Activated T-helper 2 cell treated with anti-CD3 and anti-CD28 coated beads, Interferon-gamma antibody, Interleukin-2, Interleukin-4, amounts not matched to agents 10 μg/mL and 5 μg/mL and 100 μg/mL, durations not matched to agents 14 hours and 24 hours and 36 hours (primary cell): ENCODE measurements around the gene REPS1. TPM values are rescaled to one million over a fixed set of nuclear protein-coding genes. Genes with fewer than 3 reads are reported as not detected.

Source experiments
- DNase-seq: peaks from one replicate; pipeline ENCODE4 v3.0.0; 2021; ENCODE audit warnings: low spot score
- H3K27ac Mint-ChIP-seq: one replicate; pipeline ENCODE4 v1.8.0; 2021; ENCODE audit warnings: mixed read lengths
- H3K27me3 Mint-ChIP-seq: one replicate; pipeline ENCODE4 v1.8.0; 2021; ENCODE audit warnings: low read depth, mixed read lengths
- H3K36me3 Mint-ChIP-seq: one replicate; pipeline ENCODE4 v1.8.0; 2021; ENCODE audit warnings: low read depth, mixed read lengths
- H3K4me1 Mint-ChIP-seq: one replicate; pipeline ENCODE4 v1.8.0; 2021; ENCODE audit warnings: low read depth, mixed read lengths
- H3K4me3 Mint-ChIP-seq: one replicate; pipeline ENCODE4 v1.8.0; 2021; ENCODE audit warnings: low read depth, mild to moderate bottlenecking, moderate library complexity, mixed read lengths
- H3K9me3 Mint-ChIP-seq: one replicate; pipeline ENCODE4 v1.8.0; 2021; ENCODE audit warnings: mixed read lengths
- intact Hi-C: fragments of 100-400 bp; cut with micrococcal nuclease; formaldehyde crosslinking; loops from one replicate; pipeline ENCODE4 v1.15.1; 2023
- total RNA-seq: library from RNA; stranded (reverse); gene quantifications from 2 replicates; pipeline ENCODE4 v1.2.3, GENCODE V29; 2022

REPS1 gene
- total RNA-seq, 1 donor from 2014 or later, result 99.8 TPM

- Mint-ChIP-seq H3K36me3 (peaks cover 3% of the 10 kb centered on the region), H3K27ac (no peak overlapping the region)
Observed at GRCh38 chr6:138977242-138977641, 10.8 kb downstream of the REPS1 start.

GRCh38 chr6:138975815-138976214 is 12.2 kb downstream of the REPS1 start:
- H3K27me3 Mint-ChIP-seq, result no peaks in the 10 kb centered on the region
- H3K27ac Mint-ChIP-seq, result no peak overlapping the region
- DNase-seq, result no peak
- no peaks in the 10 kb centered on the region for H3K9me3 Mint-ChIP-seq
- intact Hi-C loops, result no loop called here
- no peak overlapping the region for H3K4me3 Mint-ChIP-seq
- peaks cover 40% of the 10 kb centered on the region for H3K4me1 Mint-ChIP-seq
- H3K36me3 Mint-ChIP-seq, result peaks cover 3% of the 10 kb centered on the region

More at GRCh38 chr6:138977242-138977641, 10.8 kb downstream of the REPS1 start:
- Mint-ChIP-seq H3K4me3 (no peak overlapping the region), H3K4me1 (peaks cover 36% of the 10 kb centered on the region), H3K9me3 (no peaks in the 10 kb centered on the region), H3K27me3 (no peaks in the 10 kb centered on the region)
- DNase-seq, result no peak
- intact Hi-C loops, result no loop called here

GRCh38 chr6:138973466-138974153 is 14.4 kb downstream of the REPS1 start:
- Mint-ChIP-seq H3K4me3 (no peak overlapping the region), H3K36me3 (peaks cover 4% of the 10 kb centered on the region), H3K27me3 (no peaks in the 10 kb centered on the region), H3K27ac (no peak overlapping the region), H3K4me1 (peaks cover 38% of the 10 kb centered on the region), H3K9me3 (no peaks in the 10 kb centered on the region)
- no peak for DNase-seq
- intact Hi-C loops, result loop anchor here (5.0 kb wide), 1 partner anchor 189 kb away; no protein-coding TSS in a partner anchor

GRCh38 chr6:138972226-138972665 is 15.8 kb downstream of the REPS1 start:
- intact Hi-C loops, result loop anchor here (1.0 to 5.0 kb wide), 2 partner anchors 8 to 190 kb away; no protein-coding TSS in a partner anchor
- H3K36me3 Mint-ChIP-seq, result peaks cover 4% of the 10 kb centered on the region
- no peaks in the 10 kb centered on the region for H3K9me3 Mint-ChIP-seq
- DNase-seq, result no peak
- no peak overlapping the region for H3K4me3 Mint-ChIP-seq
- H3K27ac Mint-ChIP-seq, result no peak overlapping the region
- H3K4me1 Mint-ChIP-seq, result peaks cover 43% of the 10 kb centered on the region
- H3K27me3 Mint-ChIP-seq, result no peaks in the 10 kb centered on the region

- DNase-seq, result no peak
- no peaks in the 10 kb centered on the region for H3K9me3 Mint-ChIP-seq
- no peaks in the 10 kb centered on the region for H3K27me3 Mint-ChIP-seq
- H3K27ac Mint-ChIP-seq, result no peak overlapping the region
- peaks cover 4% of the 10 kb centered on the region for H3K36me3 Mint-ChIP-seq
- intact Hi-C loops, result loop anchor here (2.0 to 5.0 kb wide), 2 partner anchors 23 to 191 kb away; no protein-coding TSS in a partner anchor
- H3K4me3 Mint-ChIP-seq, result no peak overlapping the region
- H3K4me1 Mint-ChIP-seq, result peaks cover 40% of the 10 kb centered on the region
Observed at GRCh38 chr6:138971601-138972000, 16.5 kb downstream of the REPS1 start.

- Mint-ChIP-seq H3K27me3 (no peaks in the 10 kb centered on the region), H3K4me3 (no peak overlapping the region), H3K9me3 (no peaks in the 10 kb centered on the region), H3K4me1 (peaks cover 40% of the 10 kb centered on the region), H3K36me3 (peaks cover 4% of the 10 kb centered on the region), H3K27ac (peak overlapping the region; percentile 5)
- intact Hi-C loops, result loop anchor here (2.0 to 5.0 kb wide), 2 partner anchors 22 to 191 kb away; no protein-coding TSS in a partner anchor
- DNase-seq, result no peak
Observed at GRCh38 chr6:138970856-138971425, 17.1 kb downstream of the REPS1 start.

GRCh38 chr6:138970159-138970558 is 17.9 kb downstream of the REPS1 start:
- H3K27ac Mint-ChIP-seq, result no peak overlapping the region
- no peaks in the 10 kb centered on the region for H3K27me3 Mint-ChIP-seq
- no peak overlapping the region for H3K4me3 Mint-ChIP-seq
- no peaks in the 10 kb centered on the region for H3K9me3 Mint-ChIP-seq
- intact Hi-C loops, result loop anchor here (2.0 to 5.0 kb wide), 2 partner anchors 21 to 192 kb away; no protein-coding TSS in a partner anchor
- H3K36me3 Mint-ChIP-seq, result peaks cover 4% of the 10 kb centered on the region
- peaks cover 42% of the 10 kb centered on the region for H3K4me1 Mint-ChIP-seq
- DNase-seq, result no peak

GRCh38 chr6:138966870-138967269 is 21.2 kb downstream of the REPS1 start:
- no peaks in the 10 kb centered on the region for H3K27me3 Mint-ChIP-seq
- no peak overlapping the region for H3K27ac Mint-ChIP-seq
- intact Hi-C loops, result no loop called here
- no peaks in the 10 kb centered on the region for H3K9me3 Mint-ChIP-seq
- H3K4me3 Mint-ChIP-seq, result no peak overlapping the region
- DNase-seq, result no peak
- peaks cover 4% of the 10 kb centered on the region for H3K36me3 Mint-ChIP-seq
- peaks cover 29% of the 10 kb centered on the region for H3K4me1 Mint-ChIP-seq

- Mint-ChIP-seq H3K27ac (no peak overlapping the region), H3K9me3 (no peaks in the 10 kb centered on the region), H3K4me1 (peaks cover 20% of the 10 kb centered on the region), H3K36me3 (peaks cover 4% of the 10 kb centered on the region), H3K27me3 (no peaks in the 10 kb centered on the region), H3K4me3 (no peak overlapping the region)
- no peak for DNase-seq
- intact Hi-C loops, result no loop called here
Observed at GRCh38 chr6:138965971-138966370, 22.1 kb downstream of the REPS1 start.

- intact Hi-C loops, result no loop called here
- H3K27me3 Mint-ChIP-seq, result no peaks in the 10 kb centered on the region
- H3K4me1 Mint-ChIP-seq, result peaks cover 16% of the 10 kb centered on the region
- H3K4me3 Mint-ChIP-seq, result no peak overlapping the region
- DNase-seq, result no peak
- H3K27ac Mint-ChIP-seq, result no peak overlapping the region
- H3K36me3 Mint-ChIP-seq, result peaks cover 4% of the 10 kb centered on the region
- no peaks in the 10 kb centered on the region for H3K9me3 Mint-ChIP-seq
Observed at GRCh38 chr6:138965291-138965874, 22.7 kb downstream of the REPS1 start.

GRCh38 chr6:138964012-138964411 is 24.0 kb downstream of the REPS1 start:
- no peak overlapping the region for H3K4me3 Mint-ChIP-seq
- no peaks in the 10 kb centered on the region for H3K27me3 Mint-ChIP-seq
- DNase-seq, result no peak
- no peaks in the 10 kb centered on the region for H3K9me3 Mint-ChIP-seq
- H3K27ac Mint-ChIP-seq, result no peak overlapping the region
- intact Hi-C loops, result no loop called here
- no peaks in the 10 kb centered on the region for H3K36me3 Mint-ChIP-seq
- H3K4me1 Mint-ChIP-seq, result peaks cover 16% of the 10 kb centered on the region

GRCh38 chr6:138963531-138963930 is 24.5 kb downstream of the REPS1 start:
- no peak for DNase-seq
- H3K36me3 Mint-ChIP-seq, result no peaks in the 10 kb centered on the region
- H3K4me3 Mint-ChIP-seq, result no peak overlapping the region
- H3K4me1 Mint-ChIP-seq, result peaks cover 17% of the 10 kb centered on the region
- H3K27me3 Mint-ChIP-seq, result no peaks in the 10 kb centered on the region
- no peak overlapping the region for H3K27ac Mint-ChIP-seq
- no peaks in the 10 kb centered on the region for H3K9me3 Mint-ChIP-seq
- intact Hi-C loops, result no loop called here

- no peaks in the 10 kb centered on the region for H3K27me3 Mint-ChIP-seq
- no peak for DNase-seq
- intact Hi-C loops, result no loop called here
- no peak overlapping the region for H3K27ac Mint-ChIP-seq
- H3K36me3 Mint-ChIP-seq, result no peaks in the 10 kb centered on the region
- no peaks in the 10 kb centered on the region for H3K9me3 Mint-ChIP-seq
- peaks cover 21% of the 10 kb centered on the region for H3K4me1 Mint-ChIP-seq
- H3K4me3 Mint-ChIP-seq, result no peak overlapping the region
Observed at GRCh38 chr6:138963119-138963518, 24.9 kb downstream of the REPS1 start.
